GM04504 (cell line): Measurements from ENCODE around the gene OSM.
"Not testable (repeated sequence)": the region's sequence is repeated elsewhere in the genome, so short reads cannot be mapped to it uniquely, and the experiment has no call there.

Source experiments
- DNase-seq: peaks from one replicate; pipeline ENCODE4 v3.0.0-alpha.2; 2012; ENCODE audit warnings: low read depth

OSM gene

DNA sequence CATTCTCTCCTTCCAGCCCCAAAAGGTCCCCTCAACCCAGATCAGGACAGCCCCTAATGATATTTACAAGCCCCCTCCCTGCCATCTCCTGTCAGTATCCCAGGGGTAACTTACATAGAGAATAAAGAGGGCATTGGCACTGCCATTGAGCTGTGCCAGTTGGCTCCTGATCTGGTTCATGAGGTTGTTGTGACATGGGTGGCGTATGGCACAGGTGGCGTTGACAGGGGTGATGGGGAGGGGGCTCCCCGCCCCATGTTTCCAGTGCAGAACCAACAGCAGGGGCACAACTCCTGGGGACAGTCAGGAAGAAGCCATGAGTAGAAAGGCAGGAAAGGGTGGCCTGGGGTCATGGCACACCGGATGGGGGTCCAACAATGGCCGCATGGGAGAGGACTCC is 22.0 kb downstream of the OSM start:
- no peak for DNase-seq

DNA sequence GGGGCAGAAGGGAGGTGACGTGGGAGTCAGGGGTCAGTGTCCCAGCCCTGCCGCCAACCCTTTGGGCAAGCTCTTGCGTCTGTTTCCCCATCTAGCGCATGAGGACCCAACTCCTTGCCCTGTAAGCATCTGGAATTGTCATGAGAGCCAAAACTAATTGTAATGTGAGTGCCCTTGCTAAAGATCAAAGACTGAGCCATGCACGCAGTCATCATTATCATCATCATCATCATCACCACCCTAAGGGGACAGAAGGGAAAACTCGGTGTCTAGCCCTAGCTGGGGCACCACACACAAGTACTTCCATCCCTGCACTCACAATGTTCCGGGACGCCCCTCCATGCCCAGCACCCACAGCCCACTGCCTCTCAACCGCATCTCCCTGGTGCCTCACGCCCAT is 22.6 kb downstream of the OSM start:
- DNase-seq = no peak

GRCh38 chr22:30243661-30244060 is 23.0 kb downstream of the OSM start:
- no peak for DNase-seq

- DNase-seq = no peak
These were observed 24.9 kb downstream of the OSM start for GRCh38 chr22:30241576-30242371.

GRCh38 chr22:30240541-30241417 is 25.9 kb downstream of the OSM start:
- no peak for DNase-seq

DNA sequence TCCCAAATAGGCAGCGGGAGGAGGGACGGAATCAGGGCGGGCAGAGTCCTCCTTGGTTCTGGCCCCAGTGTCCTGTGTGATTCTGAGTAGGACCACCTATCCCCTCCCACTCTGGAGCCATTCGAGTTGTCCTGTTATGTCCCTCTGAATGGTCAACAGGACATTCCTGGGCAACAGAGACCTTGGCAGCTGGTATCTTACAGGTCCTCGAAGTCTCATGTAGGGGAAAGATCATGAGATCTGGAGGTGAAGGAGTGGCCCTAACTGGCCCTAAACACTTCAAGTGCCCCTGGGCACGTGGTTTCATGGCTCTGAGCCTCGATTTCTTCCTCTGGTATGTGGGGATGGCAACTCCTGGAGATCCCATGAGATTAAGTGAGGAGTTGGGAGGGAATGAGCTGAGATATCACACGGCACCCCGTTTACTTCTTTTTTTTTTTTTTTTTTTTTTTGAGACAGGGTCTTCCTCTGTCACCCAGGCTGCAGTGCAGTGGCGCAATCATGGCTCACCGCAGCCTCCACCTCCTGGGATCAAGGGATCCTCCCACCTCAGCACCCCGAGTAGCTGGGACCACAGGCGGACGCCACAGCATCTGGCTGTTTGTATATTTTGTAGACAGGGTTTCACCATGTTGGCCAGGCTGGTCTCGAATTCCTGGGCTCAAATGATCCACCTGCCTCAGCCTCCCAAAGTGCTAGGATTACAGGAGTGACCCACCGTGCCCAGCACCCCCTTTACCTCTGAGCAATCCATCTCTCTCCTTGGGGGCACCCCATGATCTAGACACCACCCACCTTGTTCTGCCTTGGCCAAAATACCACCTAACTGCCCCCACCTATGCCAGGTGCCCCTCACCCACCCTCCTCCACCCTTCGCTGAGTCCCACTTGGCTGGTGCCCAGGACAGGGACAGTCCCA is 26.9 kb downstream of the OSM start:
- DNase-seq = no peak

DNA sequence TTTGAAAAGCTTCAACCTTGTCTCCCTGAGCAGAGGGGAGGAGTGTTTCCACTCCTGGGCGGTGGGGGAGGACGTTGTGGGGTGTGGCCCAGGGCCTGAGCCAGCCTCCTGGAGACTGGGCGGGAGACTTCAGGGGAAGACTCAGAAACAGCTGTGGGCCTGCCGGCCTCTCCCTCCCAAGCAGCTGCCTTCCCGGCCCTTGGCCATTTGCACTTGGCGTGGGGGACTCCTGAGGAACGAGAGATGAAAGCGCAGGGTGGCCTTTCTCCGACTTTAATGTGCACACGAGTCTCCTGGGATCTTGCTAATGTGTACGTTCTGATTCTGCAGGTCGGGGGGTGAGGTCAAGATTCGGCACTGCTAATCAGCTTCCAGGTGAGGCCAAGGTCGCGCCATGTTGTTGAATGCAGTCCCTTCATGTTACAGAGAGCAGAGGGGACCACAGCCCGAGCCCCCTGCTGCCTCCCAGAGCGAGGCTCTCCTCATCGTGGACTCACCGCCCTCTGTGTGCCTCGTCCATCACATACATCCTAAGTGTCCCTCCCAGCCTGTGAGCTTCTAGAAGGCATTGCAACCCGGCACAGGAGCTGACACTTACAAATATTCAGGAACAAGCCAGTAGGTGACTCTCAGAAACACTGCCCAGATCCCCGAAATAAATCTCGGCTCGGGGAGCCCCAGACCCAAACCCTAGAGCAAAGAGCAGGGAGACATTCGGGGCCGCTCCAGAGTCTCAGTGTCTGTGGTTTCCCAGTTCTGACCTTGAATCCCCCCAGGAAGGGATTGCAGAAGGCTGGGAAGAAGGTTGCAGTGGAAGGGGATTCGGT is 27.8 kb downstream of the OSM start:
- DNase-seq = no peak

DNA sequence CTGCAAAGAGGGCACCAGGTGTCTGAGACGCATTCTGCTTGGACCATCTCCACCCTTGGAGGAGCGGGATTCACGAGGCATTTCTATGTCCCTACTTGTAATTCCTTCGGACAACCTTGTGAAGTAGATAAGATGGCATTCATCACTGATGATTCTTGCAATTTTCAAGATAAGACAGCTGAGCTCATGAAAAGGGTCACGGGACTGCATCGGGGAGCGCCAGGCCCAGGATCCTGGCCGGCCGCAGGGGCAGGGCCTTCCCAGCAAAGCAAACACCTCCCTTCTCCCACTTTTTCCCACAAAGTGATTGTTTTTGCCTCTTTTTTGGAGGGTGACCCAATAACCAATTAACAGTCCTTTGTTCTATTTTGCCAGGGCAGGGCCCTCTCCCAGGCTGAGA is 28.5 kb downstream of the OSM start:
- DNase-seq = no peak

DNA sequence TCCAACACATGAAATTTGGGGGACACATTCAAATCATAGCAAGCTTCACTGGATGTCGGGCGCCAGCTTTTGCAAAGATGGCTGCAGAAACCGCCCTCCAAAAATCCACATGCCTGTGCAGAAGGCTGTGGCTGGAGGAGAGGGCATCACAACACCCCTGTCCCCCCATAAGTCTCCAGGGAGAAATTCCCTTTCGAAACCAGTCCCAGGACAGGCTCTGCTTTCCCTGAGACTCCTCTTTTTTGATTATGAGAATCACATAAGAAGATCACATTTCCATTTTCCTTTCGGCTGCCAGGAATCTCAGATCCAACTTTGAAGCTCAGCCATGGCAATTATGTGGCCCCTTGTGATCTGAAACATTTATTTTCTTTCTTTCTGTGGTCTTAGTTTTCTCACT is 29.8 kb downstream of the OSM start:
- DNase-seq = no peak

- no peak for DNase-seq
These were observed 30.9 kb downstream of the OSM start for GRCh38 chr22:30235687-30236170.

GRCh38 chr22:30234786-30235470 is 31.7 kb downstream of the OSM start:
- no peak for DNase-seq

- not testable (repeated sequence) for DNase-seq
These were observed 32.3 kb downstream of the OSM start for GRCh38 chr22:30234325-30234724.

DNA sequence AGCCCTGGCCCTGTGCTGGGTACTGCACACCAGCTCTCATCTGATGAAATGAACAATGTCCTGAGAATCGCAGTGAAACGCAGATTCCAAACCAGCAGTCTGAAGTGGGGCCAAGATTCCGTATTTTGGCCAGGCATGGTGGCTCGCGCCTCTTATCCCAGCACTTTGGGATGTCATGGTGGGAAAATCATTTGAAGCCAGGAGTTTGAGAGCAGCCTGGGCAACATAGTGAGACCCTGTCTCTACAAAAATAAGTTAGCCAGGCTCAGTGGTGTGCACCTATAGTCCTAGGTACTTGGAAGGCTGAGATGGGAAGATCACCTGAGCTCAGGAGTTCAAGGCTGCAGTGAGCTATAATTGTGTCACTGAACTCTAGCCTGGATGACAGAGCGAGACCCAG is 33.1 kb downstream of the OSM start:
- DNase-seq = no peak

- DNase-seq = no peak
These were observed 33.9 kb downstream of the OSM start for GRCh38 chr22:30232716-30233218.

DNA sequence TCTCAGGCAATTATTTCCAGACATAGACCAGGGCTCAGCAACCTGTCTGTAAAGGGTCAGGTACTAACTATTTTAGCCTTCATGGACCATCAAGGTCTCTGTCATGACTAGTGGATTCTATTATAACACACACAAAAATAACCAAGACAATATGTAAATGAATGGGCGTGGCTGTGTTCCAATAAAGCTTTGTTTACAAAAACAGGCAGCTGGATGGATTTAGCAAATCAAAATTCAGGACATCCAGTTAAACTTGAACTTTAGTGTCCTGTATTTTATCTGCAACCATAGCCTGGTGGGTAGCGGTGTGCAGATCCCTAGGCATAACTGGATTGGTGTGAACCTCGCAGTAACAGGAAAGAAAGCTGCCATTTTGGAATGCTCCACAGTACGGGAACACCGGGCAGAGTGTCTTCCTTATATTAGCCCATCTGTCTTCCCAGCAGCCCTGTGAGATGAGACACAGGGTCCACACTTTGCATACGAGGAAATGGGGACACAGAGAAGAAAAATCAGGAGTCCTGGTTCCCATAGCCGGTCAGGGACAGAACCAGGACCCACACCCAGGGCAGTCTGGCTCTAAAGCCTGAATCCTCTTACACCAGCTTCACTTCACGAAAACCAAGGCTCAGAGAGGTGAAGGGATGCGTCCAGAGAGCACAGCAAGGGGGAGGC is 35.7 kb downstream of the OSM start:
- no peak for DNase-seq

- DNase-seq = no peak
These were observed 36.3 kb downstream of the OSM start for GRCh38 chr22:30230330-30230729.

DNA sequence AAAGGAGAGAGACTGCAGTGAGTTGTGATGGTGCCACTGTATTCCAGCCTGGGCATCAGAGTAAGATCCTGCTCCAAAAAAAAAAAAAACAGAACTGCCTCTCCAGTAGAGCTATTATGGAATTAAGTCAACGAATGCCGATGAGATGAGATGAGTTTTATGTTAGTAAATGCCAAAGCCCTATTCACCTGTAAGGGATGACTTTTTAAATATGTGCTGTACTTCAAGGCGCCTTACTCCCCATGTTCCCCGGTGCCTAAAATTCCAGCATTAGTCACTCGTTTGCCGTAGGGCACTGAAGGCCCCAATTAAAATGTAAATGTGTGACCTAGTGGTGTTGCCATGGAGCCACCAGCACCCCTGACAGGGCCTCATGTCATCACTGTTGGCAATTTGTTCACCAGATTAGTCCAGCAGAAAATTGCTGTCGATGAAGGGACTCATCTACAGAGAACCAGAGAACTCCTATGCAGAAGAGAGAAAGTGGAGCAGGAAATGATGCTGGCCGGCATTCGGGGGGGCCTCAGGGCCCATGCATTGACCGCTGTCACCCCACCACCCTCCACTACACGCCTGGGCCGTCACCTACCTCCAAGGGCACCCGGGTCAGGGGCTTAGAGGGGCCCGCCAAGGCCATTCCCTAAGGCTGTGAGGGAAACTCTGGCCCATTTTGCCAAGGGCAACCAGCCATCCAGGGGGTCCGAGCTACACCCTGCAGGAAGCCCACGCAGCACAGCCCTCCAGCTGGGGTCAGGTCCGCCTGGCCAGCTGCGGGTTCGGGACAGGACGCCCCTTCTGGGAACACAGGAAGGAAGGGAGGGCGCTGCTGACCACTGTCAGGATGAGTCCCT is 37.9 kb downstream of the OSM start:
- DNase-seq = no peak

GRCh38 chr22:30227438-30228228 is 39.0 kb downstream of the OSM start:
- DNase-seq = no peak
